ENCODE measurements around the gene SLC39A2. TPM values are rescaled to one million over a fixed set of nuclear protein-coding genes. Genes with fewer than 3 reads are reported as not detected.

SLC39A2 gene
- total and polyA plus RNA-seq, 9 of the 15 experiments (the other 6 are each of a cell fraction or from before 2014, with no cell fraction given): 0.06 to 0.09 TPM; not detected in 7

GRCh38 chr14:20989787-20990600 lies 9.1 kb upstream of the SLC39A2 start, which contains the start of gene METTL17 (continued):
- TF ChIP-seq HOMEZ (CRISPR knock-in tag; IDR thresholded peaks at IDR 0.05) (no peak), CXXC5 (CRISPR knock-in tag; IDR thresholded peaks at IDR 0.05) (peak; percentile 92), CBX5 (IDR thresholded peaks at IDR 0.05; ENCODE audit: borderline replicate concordance, low read depth) (no peak), GATA2 (CRISPR knock-in tag; IDR thresholded peaks at IDR 0.05) (no peak), RBM39 (optimal IDR thresholded peaks at IDR 0.05; ENCODE audit: low read depth, low read length) (no peak), ZNF121 (CRISPR knock-in tag; conservative IDR thresholded peaks at IDR 0.05) (no peak), TAF7 (tag; IDR thresholded peaks at IDR 0.05) (peak; percentile 54; the same call in 1 of the 2 replicates), RBBP5 (IDR thresholded peaks at IDR 0.05; ENCODE audit: borderline replicate concordance, insufficient read depth, low read length, poor library complexity, severe bottlenecking) (peak; percentile 69), ZNF41 (CRISPR knock-in tag; conservative IDR thresholded peaks at IDR 0.05) (no peak), TEAD4 (IDR thresholded peaks at IDR 0.05; ENCODE audit: low read length) (no peak), TEAD4 (CRISPR knock-in tag; IDR thresholded peaks at IDR 0.05; ENCODE audit: borderline replicate concordance) (no peak), NCOA4 (IDR thresholded peaks at IDR 0.05; ENCODE audit: partially characterized antibody) (no peak), NR2C1 (IDR thresholded peaks at IDR 0.05) (peak; percentile 99), NR2C1 (tag; IDR thresholded peaks at IDR 0.05) (peak; percentile 100), TCF3 (CRISPR knock-in tag; IDR thresholded peaks at IDR 0.05) (no peak), TEAD2 (tag; IDR thresholded peaks at IDR 0.05) (no peak), ELF1 (tag; IDR thresholded peaks at IDR 0.05) (0 out of 2 replicates have a peak, but pooled peaks have one; percentile 9), GABPB1 (CRISPR knock-in tag; IDR thresholded peaks at IDR 0.05) (peak; percentile 93), CHD4 (IDR thresholded peaks at IDR 0.05; ENCODE audit: insufficient read depth, insufficient replicate concordance, low read depth, low read length, poor library complexity, severe bottlenecking) (no peak), MECOM (CRISPR knock-in tag; IDR thresholded peaks at IDR 0.05) (no peak), CBFB (CRISPR knock-in tag; IDR thresholded peaks at IDR 0.05) (no peak), DDX20 (tag; IDR thresholded peaks at IDR 0.05; ENCODE audit: low read depth) (no peak), NR0B1 (IDR thresholded peaks at IDR 0.05; ENCODE audit: partially characterized antibody) (no peak), SIN3A (IDR thresholded peaks at IDR 0.05; ENCODE audit: borderline replicate concordance in 2 of 2, control insufficient read depth in 1 of 2, low read depth in 2 of 2, low read length in 2 of 2) (peak in 1 of 2 experiments; percentile 48; a peak in 2 of 4 replicates), HINFP (tag; conservative IDR thresholded peaks at IDR 0.05; ENCODE audit: low read depth) (no peak)

All from K562 (cell line).